HEK293 (cell line): ENCODE results near the gene LSP1.

ENCODE experiments used
- CTCF ChIA-PET: fragments of 350-600 bp; formaldehyde crosslinking; extraction: SDS; loops from one replicate; lab custom pipeline; 2021; ENCODE audit warnings: antibody characterized with exemption; lab: Yijun Ruan, JAX
- POLR2A ChIA-PET: fragments of 300-600 bp; formaldehyde crosslinking; extraction: SDS; loops from one replicate; lab custom pipeline; 2020; ENCODE audit warnings: antibody characterized with exemption, inconsistent platforms; lab: Yijun Ruan, JAX
- H3K27ac ChIP-seq: fragments of 200-500 bp; sonication (Bioruptor generic); 2 replicates; pipeline ENCODE4 v1.5.1; 2014; ENCODE audit warnings: low read depth, low read length, control low read depth, inconsistent platforms; ENCODE audit errors: extremely low read depth
- H3K36me3 ChIP-seq, 2 experiments: fragments of 200-500 bp in 1 of 2; sonication (Bioruptor generic) in 1 of 2; 1 replicate in 1 of 2; 2 replicates in 1 of 2; pipeline ENCODE4 v1.5.1; 2014 to 2017; ENCODE audit warnings: inconsistent platforms in 2 of 2, low read length in 2 of 2; ENCODE audit not compliant: control insufficient read depth in 2 of 2, insufficient read depth in 1 of 2
- H3K4me1 ChIP-seq: fragments of 200-500 bp; sonication (Bioruptor generic); 2 replicates; pipeline ENCODE4 v1.5.1; 2014; ENCODE audit warnings: mild to moderate bottlenecking, low read length, inconsistent platforms; ENCODE audit not compliant: control insufficient read depth, insufficient read depth
- H3K4me3 ChIP-seq: 2 replicates; pipeline ENCODE4 v1.5.1; 2011; ENCODE audit warnings: low read depth, mild to moderate bottlenecking, control low read depth, low read length, moderate library complexity
- H3K9me3 ChIP-seq: fragments of 200-500 bp; sonication (Bioruptor generic); 2 replicates; pipeline ENCODE4 v1.5.1; 2014; ENCODE audit warnings: low read depth, low read length, inconsistent platforms; ENCODE audit not compliant: control insufficient read depth, insufficient read depth
- GLIS2 ChIP-seq: fragments of 450-650 bp; formaldehyde crosslinking; IDR thresholded peaks from 2 replicates; pipeline ENCODE4 v1.5.1; 2016; ENCODE audit warnings: missing biosample characterization, missing genetic modification characterization
- SALL2 ChIP-seq: fragments of 450-650 bp; formaldehyde crosslinking; IDR thresholded peaks from 2 replicates; pipeline ENCODE4 v1.5.0; 2017; ENCODE audit warnings: missing biosample characterization, mild to moderate bottlenecking, missing genetic modification characterization, borderline replicate concordance
- ZIC2 ChIP-seq: fragments of 450-650 bp; formaldehyde crosslinking; IDR thresholded peaks from 2 replicates; pipeline ENCODE4 v1.5.1; 2016; ENCODE audit warnings: missing biosample characterization, missing genetic modification characterization
- ZNF211 ChIP-seq: fragments of 450-650 bp; formaldehyde crosslinking; IDR thresholded peaks from 2 replicates; pipeline ENCODE4 v1.5.1; 2016; ENCODE audit warnings: low read depth, missing biosample characterization, missing genetic modification characterization
- ZNF221 ChIP-seq: fragments of 450-650 bp; formaldehyde crosslinking; IDR thresholded peaks from 2 replicates; pipeline ENCODE4 v1.5.1; 2017; ENCODE audit warnings: missing biosample characterization, missing genetic modification characterization, borderline replicate concordance
- ZNF311 ChIP-seq: fragments of 450-650 bp; formaldehyde crosslinking; IDR thresholded peaks from 2 replicates; pipeline ENCODE4 v1.5.1; 2017; ENCODE audit warnings: missing biosample characterization, missing genetic modification characterization, borderline replicate concordance
- ZNF341 ChIP-seq: fragments of 450-650 bp; formaldehyde crosslinking; IDR thresholded peaks from 2 replicates; pipeline ENCODE4; 2016; ENCODE audit warnings: low read depth, missing biosample characterization, missing genetic modification characterization
- ZNF354C ChIP-seq: fragments of 450-650 bp; formaldehyde crosslinking; IDR thresholded peaks from 2 replicates; pipeline ENCODE4 v1.5.1; 2016; ENCODE audit warnings: missing biosample characterization, missing genetic modification characterization, low read depth, borderline replicate concordance
- ZNF530 ChIP-seq: fragments of 450-650 bp; formaldehyde crosslinking; IDR thresholded peaks from 2 replicates; pipeline ENCODE4 v1.5.1; 2016; ENCODE audit warnings: low read depth, missing biosample characterization, missing genetic modification characterization
- ZNF623 ChIP-seq: fragments of 450-650 bp; formaldehyde crosslinking; IDR thresholded peaks from 2 replicates; pipeline ENCODE4 v1.5.1; 2016; ENCODE audit warnings: missing biosample characterization, missing genetic modification characterization
- ZNF629 ChIP-seq: fragments of 450-650 bp; formaldehyde crosslinking; IDR thresholded peaks from 2 replicates; pipeline ENCODE4 v1.5.1; 2017; ENCODE audit warnings: missing biosample characterization, missing genetic modification characterization
- ZNF670 ChIP-seq: fragments of 450-650 bp; formaldehyde crosslinking; IDR thresholded peaks from 2 replicates; pipeline ENCODE4 v1.5.1; 2016; ENCODE audit warnings: missing biosample characterization, missing genetic modification characterization, low read depth
- TF ChIP-seq, protein P1 (sequence below): fragments of 450-650 bp; formaldehyde crosslinking; IDR thresholded peaks from 2 replicates; pipeline ENCODE4 v1.5.1; 2016; ENCODE audit warnings: missing biosample characterization, missing genetic modification characterization
- TF ChIP-seq, protein P2 (sequence below): fragments of 450-650 bp; formaldehyde crosslinking; IDR thresholded peaks from 2 replicates; pipeline ENCODE4 v1.5.1; 2016; ENCODE audit warnings: missing biosample characterization, missing genetic modification characterization
- TF ChIP-seq, protein P3 (sequence below): fragments of 450-650 bp; formaldehyde crosslinking; IDR thresholded peaks from 2 replicates; pipeline ENCODE4 v1.5.1; 2016; ENCODE audit warnings: missing biosample characterization, missing genetic modification characterization, low read depth
- TF ChIP-seq, protein P4 (sequence below): fragments of 450-650 bp; formaldehyde crosslinking; IDR thresholded peaks from 2 replicates; pipeline ENCODE4 v1.5.1; 2016; ENCODE audit warnings: missing biosample characterization, missing genetic modification characterization
- TF ChIP-seq, protein P5 (sequence below): fragments of 450-650 bp; formaldehyde crosslinking; IDR thresholded peaks from 2 replicates; pipeline ENCODE4 v1.5.1; 2016; ENCODE audit warnings: missing biosample characterization, missing genetic modification characterization

LSP1 gene

DNA sequence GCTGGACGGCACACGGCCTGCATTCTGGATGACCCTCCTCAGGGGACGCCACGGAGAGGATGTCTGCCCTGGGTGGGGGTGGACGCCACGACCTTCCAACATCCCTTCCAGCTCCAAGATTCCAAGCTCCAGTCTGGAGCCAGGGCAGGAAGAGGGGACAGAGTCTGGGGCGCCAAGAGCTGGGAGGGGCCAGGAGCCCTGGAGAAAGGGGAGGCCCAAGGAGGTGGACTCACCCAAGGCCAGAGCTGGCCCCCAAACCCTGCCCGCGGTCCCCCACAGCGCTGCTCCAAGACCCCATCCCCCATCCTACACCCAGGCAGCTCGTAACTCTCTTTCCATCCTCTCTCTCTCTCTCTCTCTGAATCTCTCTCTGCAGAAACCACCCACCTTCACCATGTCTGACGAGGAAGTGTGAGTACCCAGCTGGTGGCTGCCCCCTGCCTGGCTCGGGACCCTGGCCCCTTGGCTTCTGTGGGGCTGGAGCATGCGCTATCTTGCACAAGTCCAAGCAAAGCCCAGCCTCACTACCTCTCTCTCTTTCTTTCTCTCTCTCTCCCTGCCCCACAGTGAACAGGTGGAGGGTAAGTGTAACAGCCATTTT, 69.7 kb downstream of the LSP1 start:
- Histone ChIP-seq H3K27ac (no peak overlapping the region), H3K4me1 (no peaks in the 10 kb centered on the region), H3K9me3 (no peaks in the 10 kb centered on the region), H3K4me3 (no peak overlapping the region), H3K36me3 (no peaks in the 10 kb centered on the region)
- POLR2A ChIA-PET, result no interaction called here
- CTCF ChIA-PET, result interaction anchor here (1.0 to 3.4 kb wide), 5 partner anchors 40 to 283 kb away, joined by 3 to 12 read pairs (median 5); no protein-coding TSS in a partner anchor
- TF ChIP-seq GLIS2 (tag by site-specific recombination) (0 out of 2 replicates have a peak, but pooled peaks have one; percentile 18), ZNF530 (tag by site-specific recombination) (no peak), ZIC2 (0 out of 2 replicates have a peak, but pooled peaks have one; percentile 12), ZNF341 (tag by site-specific recombination) (peak; percentile 44), ZNF623 (tag by site-specific recombination) (no peak), SALL2 (tag by site-specific recombination) (no peak), ZNF211 (no peak), ZNF311 (tag by site-specific recombination) (no peak), ZNF354C (tag by site-specific recombination) (no peak)
- TF ChIP-seq, protein P1, sequence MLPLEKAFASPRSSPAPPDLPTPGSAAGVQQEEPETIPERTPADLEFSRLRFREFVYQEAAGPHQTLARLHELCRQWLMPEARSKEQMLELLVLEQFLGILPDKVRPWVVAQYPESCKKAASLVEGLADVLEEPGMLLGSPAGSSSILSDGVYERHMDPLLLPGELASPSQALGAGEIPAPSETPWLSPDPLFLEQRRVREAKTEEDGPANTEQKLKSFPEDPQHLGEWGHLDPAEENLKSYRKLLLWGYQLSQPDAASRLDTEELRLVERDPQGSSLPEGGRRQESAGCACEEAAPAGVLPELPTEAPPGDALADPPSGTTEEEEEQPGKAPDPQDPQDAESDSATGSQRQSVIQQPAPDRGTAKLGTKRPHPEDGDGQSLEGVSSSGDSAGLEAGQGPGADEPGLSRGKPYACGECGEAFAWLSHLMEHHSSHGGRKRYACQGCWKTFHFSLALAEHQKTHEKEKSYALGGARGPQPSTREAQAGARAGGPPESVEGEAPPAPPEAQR (tag by site-specific recombination), result no peak
- TF ChIP-seq, protein P2, sequence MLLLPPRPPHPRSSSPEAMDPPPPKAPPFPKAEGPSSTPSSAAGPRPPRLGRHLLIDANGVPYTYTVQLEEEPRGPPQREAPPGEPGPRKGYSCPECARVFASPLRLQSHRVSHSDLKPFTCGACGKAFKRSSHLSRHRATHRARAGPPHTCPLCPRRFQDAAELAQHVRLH (tag by site-specific recombination), result no peak
- TF ChIP-seq, protein P3, sequence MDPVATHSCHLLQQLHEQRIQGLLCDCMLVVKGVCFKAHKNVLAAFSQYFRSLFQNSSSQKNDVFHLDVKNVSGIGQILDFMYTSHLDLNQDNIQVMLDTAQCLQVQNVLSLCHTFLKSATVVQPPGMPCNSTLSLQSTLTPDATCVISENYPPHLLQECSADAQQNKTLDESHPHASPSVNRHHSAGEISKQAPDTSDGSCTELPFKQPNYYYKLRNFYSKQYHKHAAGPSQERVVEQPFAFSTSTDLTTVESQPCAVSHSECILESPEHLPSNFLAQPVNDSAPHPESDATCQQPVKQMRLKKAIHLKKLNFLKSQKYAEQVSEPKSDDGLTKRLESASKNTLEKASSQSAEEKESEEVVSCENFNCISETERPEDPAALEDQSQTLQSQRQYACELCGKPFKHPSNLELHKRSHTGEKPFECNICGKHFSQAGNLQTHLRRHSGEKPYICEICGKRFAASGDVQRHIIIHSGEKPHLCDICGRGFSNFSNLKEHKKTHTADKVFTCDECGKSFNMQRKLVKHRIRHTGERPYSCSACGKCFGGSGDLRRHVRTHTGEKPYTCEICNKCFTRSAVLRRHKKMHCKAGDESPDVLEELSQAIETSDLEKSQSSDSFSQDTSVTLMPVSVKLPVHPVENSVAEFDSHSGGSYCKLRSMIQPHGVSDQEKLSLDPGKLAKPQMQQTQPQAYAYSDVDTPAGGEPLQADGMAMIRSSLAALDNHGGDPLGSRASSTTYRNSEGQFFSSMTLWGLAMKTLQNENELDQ (tag by site-specific recombination), result no peak
- TF ChIP-seq, protein P4, sequence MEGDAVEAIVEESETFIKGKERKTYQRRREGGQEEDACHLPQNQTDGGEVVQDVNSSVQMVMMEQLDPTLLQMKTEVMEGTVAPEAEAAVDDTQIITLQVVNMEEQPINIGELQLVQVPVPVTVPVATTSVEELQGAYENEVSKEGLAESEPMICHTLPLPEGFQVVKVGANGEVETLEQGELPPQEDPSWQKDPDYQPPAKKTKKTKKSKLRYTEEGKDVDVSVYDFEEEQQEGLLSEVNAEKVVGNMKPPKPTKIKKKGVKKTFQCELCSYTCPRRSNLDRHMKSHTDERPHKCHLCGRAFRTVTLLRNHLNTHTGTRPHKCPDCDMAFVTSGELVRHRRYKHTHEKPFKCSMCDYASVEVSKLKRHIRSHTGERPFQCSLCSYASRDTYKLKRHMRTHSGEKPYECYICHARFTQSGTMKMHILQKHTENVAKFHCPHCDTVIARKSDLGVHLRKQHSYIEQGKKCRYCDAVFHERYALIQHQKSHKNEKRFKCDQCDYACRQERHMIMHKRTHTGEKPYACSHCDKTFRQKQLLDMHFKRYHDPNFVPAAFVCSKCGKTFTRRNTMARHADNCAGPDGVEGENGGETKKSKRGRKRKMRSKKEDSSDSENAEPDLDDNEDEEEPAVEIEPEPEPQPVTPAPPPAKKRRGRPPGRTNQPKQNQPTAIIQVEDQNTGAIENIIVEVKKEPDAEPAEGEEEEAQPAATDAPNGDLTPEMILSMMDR (tag by site-specific recombination), result no peak

DNA sequence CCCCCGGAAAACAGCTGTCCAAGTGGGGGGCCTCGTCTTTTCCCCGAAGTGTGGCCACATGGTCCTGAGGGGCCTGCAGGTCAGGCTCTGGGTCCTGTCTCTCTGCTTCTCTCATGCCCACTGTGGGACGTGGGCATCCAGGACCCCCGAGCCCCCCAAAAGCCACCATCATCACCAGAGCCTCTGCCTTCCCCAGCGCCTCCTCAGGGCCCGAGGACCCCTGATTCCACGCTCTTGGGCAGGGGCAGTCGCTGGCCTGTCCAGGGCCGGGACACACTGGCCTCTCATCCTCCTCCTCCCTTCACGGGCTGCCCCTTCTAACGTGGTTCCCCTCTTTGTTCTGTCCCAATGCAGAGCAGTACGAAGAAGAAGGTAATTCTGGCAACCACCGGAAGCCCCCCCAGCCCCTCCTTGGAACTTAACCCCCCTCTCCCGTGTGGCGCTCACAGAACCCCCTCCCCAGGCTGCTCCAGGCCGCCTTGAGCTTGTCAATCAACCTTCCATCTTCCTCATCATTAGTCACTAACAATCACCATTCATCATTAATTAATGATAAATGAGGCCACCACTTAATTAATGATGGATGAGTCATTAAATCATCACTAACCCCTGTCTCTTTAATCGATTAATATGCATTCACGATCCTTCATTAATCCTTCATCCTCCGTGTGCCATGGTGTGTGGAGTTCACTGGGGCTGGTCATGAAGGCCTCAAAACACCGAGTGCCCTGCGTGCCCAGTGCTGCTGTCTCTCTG, 70.5 kb downstream of the LSP1 start:
- no peaks in the 10 kb centered on the region for H3K4me1 ChIP-seq
- POLR2A ChIA-PET, result no interaction called here

More for the DNA sequence above, 70.5 kb downstream of the LSP1 start:
- H3K4me3 ChIP-seq, result no peak overlapping the region
- no peaks in the 10 kb centered on the region for H3K36me3 ChIP-seq
- no peaks in the 10 kb centered on the region for H3K9me3 ChIP-seq
- CTCF ChIA-PET, result interaction anchor here (0.6 to 3.4 kb wide), 4 partner anchors 11 to 230 kb away, joined by 3 to 12 read pairs (median 6); no protein-coding TSS in a partner anchor
- no peak for TF ChIP-seq ZNF670 (tag by site-specific recombination)
- no peak for TF ChIP-seq ZNF221 (tag by site-specific recombination)
- no peak for TF ChIP-seq ZNF629 (tag by site-specific recombination)
- TF ChIP-seq, protein P5, sequence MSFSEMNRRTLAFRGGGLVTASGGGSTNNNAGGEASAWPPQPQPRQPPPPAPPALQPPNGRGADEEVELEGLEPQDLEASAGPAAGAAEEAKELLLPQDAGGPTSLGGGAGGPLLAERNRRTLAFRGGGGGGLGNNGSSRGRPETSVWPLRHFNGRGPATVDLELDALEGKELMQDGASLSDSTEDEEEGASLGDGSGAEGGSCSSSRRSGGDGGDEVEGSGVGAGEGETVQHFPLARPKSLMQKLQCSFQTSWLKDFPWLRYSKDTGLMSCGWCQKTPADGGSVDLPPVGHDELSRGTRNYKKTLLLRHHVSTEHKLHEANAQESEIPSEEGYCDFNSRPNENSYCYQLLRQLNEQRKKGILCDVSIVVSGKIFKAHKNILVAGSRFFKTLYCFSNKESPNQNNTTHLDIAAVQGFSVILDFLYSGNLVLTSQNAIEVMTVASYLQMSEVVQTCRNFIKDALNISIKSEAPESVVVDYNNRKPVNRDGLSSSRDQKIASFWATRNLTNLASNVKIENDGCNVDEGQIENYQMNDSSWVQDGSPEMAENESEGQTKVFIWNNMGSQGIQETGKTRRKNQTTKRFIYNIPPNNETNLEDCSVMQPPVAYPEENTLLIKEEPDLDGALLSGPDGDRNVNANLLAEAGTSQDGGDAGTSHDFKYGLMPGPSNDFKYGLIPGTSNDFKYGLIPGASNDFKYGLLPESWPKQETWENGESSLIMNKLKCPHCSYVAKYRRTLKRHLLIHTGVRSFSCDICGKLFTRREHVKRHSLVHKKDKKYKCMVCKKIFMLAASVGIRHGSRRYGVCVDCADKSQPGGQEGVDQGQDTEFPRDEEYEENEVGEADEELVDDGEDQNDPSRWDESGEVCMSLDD, result no peak
- TF ChIP-seq, all 188 proteins: peak for 0
- no peak overlapping the region for H3K27ac ChIP-seq
